H1 (cell line): ENCODE data around the gene PRAME. TPM values are rescaled to one million over a fixed set of nuclear protein-coding genes. Genes with fewer than 3 reads are reported as not detected.

Experiments
- CBX5 ChIP-seq: fragments of 300-800, 300-1000 bp; sonication (generic); IDR thresholded peaks from 2 replicates; pipeline ENCODE4 v1.7.1; 2016; ENCODE audit warnings: antibody characterized with exemption, low read length, low read depth
- CEBPB ChIP-seq: IDR thresholded peaks from 2 replicates; pipeline ENCODE4 v1.6.1; 2012; ENCODE audit warnings: low read depth, low read length
- KDM5A ChIP-seq: fragments of 200-600 bp; IDR thresholded peaks from 2 replicates; pipeline ENCODE4 v1.7.1; 2012; ENCODE audit warnings: mild to moderate bottlenecking, low read length, inconsistent platforms, mixed read lengths
- NRF1 ChIP-seq: IDR thresholded peaks from 2 replicates; pipeline ENCODE4 v1.6.1; 2011; ENCODE audit warnings: mild to moderate bottlenecking, low read depth, low read length, improper control_type of control experiment
- POLR2AphosphoS5 ChIP-seq: IDR thresholded peaks from 2 replicates; pipeline ENCODE4 v1.6.1; 2011; ENCODE audit warnings: low read depth, low read length
- TAF1 ChIP-seq: IDR thresholded peaks from 2 replicates; pipeline ENCODE4 v1.6.1; 2011; ENCODE audit warnings: mild to moderate bottlenecking, low read depth, low read length
- TAF7 ChIP-seq: optimal IDR thresholded peaks from 2 replicates; pipeline ENCODE3; 2011; ENCODE audit warnings: low read depth, mild to moderate bottlenecking, inconsistent platforms, low read length, moderate library complexity, borderline replicate concordance
- USF2 ChIP-seq: IDR thresholded peaks from 2 replicates; pipeline ENCODE4 v1.6.1; 2011; ENCODE audit warnings: low read length, improper control_type of control experiment
- polyA plus RNA-seq, 7 experiments: library from polyadenylated mRNA; depleted of rRNA in 3 of 7; stranded (reverse) in 5 of 7; unstranded in 2 of 7; fragments of >200 nt in 5 of 7; fragments of 200-250 nt in 2 of 7; gene quantifications; 1 replicate in 5 of 7; 2 replicates in 1 of 7; 4 replicates in 1 of 7; pipeline versions ENCODE4 v1.2.1 to v1.2.3, GENCODE V29; 2011 to 2013; ENCODE audit warnings: missing spikeins in 2 of 7, mixed read lengths in 2 of 7
- total RNA-seq: library from RNA; stranded (reverse); fragmentation: NEBNext Ultra II Directional; extraction: Animal tissue kit (Norgen Biotek cat#: 25700); gene quantifications from 2 replicates; pipeline ENCODE4 v1.2.1, GENCODE V29; 2021

PRAME gene
- total and polyA plus RNA-seq, 2 of the 8 experiments (the other 6 are each of a cell fraction or from before 2014, with no cell fraction given): 0.15 to 1.1 TPM

- no peak for TF ChIP-seq TAF1
- TF ChIP-seq CBX5: no peak
- TF ChIP-seq CEBPB: no peak
- no peak for TF ChIP-seq USF2
- no peak for TF ChIP-seq KDM5A
- no peak for TF ChIP-seq TAF7
- TF ChIP-seq POLR2AphosphoS5: no peak
- TF ChIP-seq NRF1: no peak
Observed at GRCh38 chr22:22536916-22537315, 22.1 kb downstream of the PRAME start (continued).
